GM19395 (cell line): Measurements from ENCODE around the gene TMEM220.
A peak's percentile ranks its signal among the peaks of the same experiment; 100 is the strongest.
"Not testable (repeated sequence)": the region's sequence is repeated elsewhere in the genome, so short reads cannot be mapped to it uniquely, and the experiment has no call there.

Experiments used
- ATAC-seq: cut with Tn5 transposase; IDR thresholded peaks from one replicate; pipeline ENCODE4 v1.9.1; 2021; ENCODE audit warnings: mild to moderate bottlenecking, moderate library complexity; ENCODE audit not compliant: unreplicated experiment

TMEM220 gene

GRCh38 chr17:10731408-10731879 lies 1.6 kb upstream of the TMEM220 start:
- ATAC-seq, result no peak

- ATAC-seq, result not testable (repeated sequence)
Measured at GRCh38 chr17:10730247-10730646, 424 bp upstream of the TMEM220 start.

GRCh38 chr17:10728331-10728892 lies 1.4 kb downstream of the TMEM220 start:
- ATAC-seq, result no peak

GRCh38 chr17:10727192-10727591 lies 2.6 kb downstream of the TMEM220 start:
- no peak for ATAC-seq

GRCh38 chr17:10726196-10726595 lies 3.6 kb downstream of the TMEM220 start:
- no peak for ATAC-seq

GRCh38 chr17:10725262-10725661 lies 4.6 kb downstream of the TMEM220 start:
- no peak for ATAC-seq

GRCh38 chr17:10724546-10725195 lies 5.2 kb downstream of the TMEM220 start:
- no peak for ATAC-seq

GRCh38 chr17:10718547-10718946 lies 11.3 kb downstream of the TMEM220 start:
- ATAC-seq, result no peak

GRCh38 chr17:10716218-10716617 lies 13.6 kb downstream of the TMEM220 start:
- ATAC-seq, result no peak

- ATAC-seq, result no peak
Measured at GRCh38 chr17:10713318-10713717, 16.5 kb downstream of the TMEM220 start.

- no peak for ATAC-seq
Measured at GRCh38 chr17:10705727-10706126, 24.1 kb downstream of the TMEM220 start.

- no peak for ATAC-seq
Measured at GRCh38 chr17:10702574-10702973, 27.2 kb downstream of the TMEM220 start.

GRCh38 chr17:10699856-10700255 lies 30.0 kb downstream of the TMEM220 start:
- no peak for ATAC-seq

- ATAC-seq, result no peak
Measured at GRCh38 chr17:10698096-10698818, 31.6 kb downstream of the TMEM220 start.

GRCh38 chr17:10697092-10698081 lies 32.4 kb downstream of the TMEM220 start, which contains the start of the genes ADPRM and SCO1:
TSS of gene ADPRM (plus strand) at chr17:10697594. CDS start at chr17:10704927, 7,333 bp downstream.
TSS of gene SCO1 (minus strand) at chr17:10697533. CDS start at chr17:10697507, 26 bp downstream.
- ATAC-seq, result peak; percentile 94

- ATAC-seq, result not testable (repeated sequence)
Measured at GRCh38 chr17:10695875-10696407, 33.9 kb downstream of the TMEM220 start.

- no peak for ATAC-seq
Measured at GRCh38 chr17:10687499-10687898, 42.3 kb downstream of the TMEM220 start.

GRCh38 chr17:10683853-10684252 lies 46.0 kb downstream of the TMEM220 start:
- ATAC-seq, result no peak

- ATAC-seq, result no peak
Measured at GRCh38 chr17:10681866-10682446, 47.9 kb downstream of the TMEM220 start.

- no peak for ATAC-seq
Measured at GRCh38 chr17:10674704-10675103, 55.1 kb downstream of the TMEM220 start.
